Glutamatergic neuron (in vitro differentiated cells): ENCODE results near the gene SULT1B1. TPM values are rescaled to one million over a fixed set of nuclear protein-coding genes. Genes with fewer than 3 reads are reported as not detected.

Experiments used
- DNase-seq: peaks from one replicate; pipeline ENCODE4 v3.0.0; 2022
- H3K27ac Mint-ChIP-seq: one replicate; pipeline ENCODE4 v1.8.0; 2020; ENCODE audit warnings: mild to moderate bottlenecking, mixed read lengths, inconsistent platforms; ENCODE audit not compliant: unreplicated experiment
- H3K27me3 Mint-ChIP-seq: one replicate; pipeline ENCODE4 v1.8.0; 2020; ENCODE audit warnings: mild to moderate bottlenecking, moderate library complexity, mixed read lengths, inconsistent platforms; ENCODE audit not compliant: unreplicated experiment
- H3K36me3 Mint-ChIP-seq: one replicate; pipeline ENCODE4 v1.8.0; 2020; ENCODE audit warnings: mild to moderate bottlenecking, mixed read lengths, inconsistent platforms; ENCODE audit not compliant: unreplicated experiment
- H3K4me1 Mint-ChIP-seq: one replicate; pipeline ENCODE4 v1.8.0; 2020; ENCODE audit warnings: mild to moderate bottlenecking, low read depth, mixed read lengths, inconsistent platforms; ENCODE audit not compliant: unreplicated experiment
- H3K4me3 Mint-ChIP-seq: one replicate; pipeline ENCODE4 v1.8.0; 2020; ENCODE audit warnings: mild to moderate bottlenecking, mixed read lengths, inconsistent platforms; ENCODE audit not compliant: unreplicated experiment
- H3K9me3 Mint-ChIP-seq: one replicate; pipeline ENCODE4 v1.8.0; 2020; ENCODE audit warnings: mild to moderate bottlenecking, moderate library complexity, mixed read lengths, inconsistent platforms; ENCODE audit not compliant: unreplicated experiment
- total RNA-seq: library from RNA; stranded (reverse); fragmentation: NEBNext Ultra II Directional; extraction: Animal tissue kit (Norgen Biotek cat#: 25700); gene quantifications from one replicate; pipeline ENCODE4 v1.2.1, GENCODE V29; 2021; ENCODE audit not compliant: unreplicated experiment
- TF ChIP-seq, protein P1 (sequence below): fragments of 200-600 bp; sonication (generic); IDR thresholded peaks from one replicate; pipeline ENCODE4 v1.5.0; 2021; ENCODE audit not compliant: partially characterized antibody, unreplicated experiment

The SULT1B1 gene
- total RNA-seq, 1 donor from 2014 or later, result 0.10 TPM

DNA sequence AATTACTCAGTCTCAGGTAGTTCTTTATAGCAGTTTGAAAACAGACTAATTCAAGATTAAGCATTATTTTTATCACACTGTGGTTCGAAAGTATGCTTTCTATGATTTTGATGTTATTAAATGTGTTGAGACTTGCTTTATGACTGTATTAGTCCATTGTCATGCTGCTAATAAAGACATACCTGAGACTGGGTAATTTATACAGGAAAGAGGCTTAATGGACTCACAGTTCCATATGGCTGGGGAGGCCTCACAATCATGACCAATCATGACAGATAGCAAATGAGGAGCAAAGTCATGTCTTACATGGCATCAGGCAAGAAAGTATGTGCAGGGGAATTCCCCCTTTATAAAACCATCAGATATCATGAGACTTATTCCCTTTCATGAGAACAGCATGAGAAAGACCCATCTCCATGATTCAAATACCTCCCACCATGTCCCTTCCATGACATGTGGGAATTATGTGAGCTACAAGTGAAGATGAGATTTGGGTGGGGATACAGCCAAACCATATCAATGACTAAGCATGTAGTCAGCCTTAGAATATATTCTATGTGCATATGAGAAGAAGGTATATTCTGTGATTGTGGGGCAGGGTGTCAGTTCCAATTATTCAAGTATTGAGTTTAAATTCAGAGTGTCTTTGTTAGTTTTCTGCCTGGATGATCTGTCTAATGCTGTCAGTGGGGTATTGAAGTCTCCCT is 62.7 kb downstream of the SULT1B1 start:
- Mint-ChIP-seq H3K27ac (no peak overlapping the region), H3K9me3 (peaks cover 2% of the 10 kb centered on the region), H3K27me3 (peaks cover 5% of the 10 kb centered on the region), H3K4me1 (no peaks in the 10 kb centered on the region), H3K4me3 (no peak overlapping the region), H3K36me3 (no peaks in the 10 kb centered on the region)
- TF ChIP-seq, protein P1, sequence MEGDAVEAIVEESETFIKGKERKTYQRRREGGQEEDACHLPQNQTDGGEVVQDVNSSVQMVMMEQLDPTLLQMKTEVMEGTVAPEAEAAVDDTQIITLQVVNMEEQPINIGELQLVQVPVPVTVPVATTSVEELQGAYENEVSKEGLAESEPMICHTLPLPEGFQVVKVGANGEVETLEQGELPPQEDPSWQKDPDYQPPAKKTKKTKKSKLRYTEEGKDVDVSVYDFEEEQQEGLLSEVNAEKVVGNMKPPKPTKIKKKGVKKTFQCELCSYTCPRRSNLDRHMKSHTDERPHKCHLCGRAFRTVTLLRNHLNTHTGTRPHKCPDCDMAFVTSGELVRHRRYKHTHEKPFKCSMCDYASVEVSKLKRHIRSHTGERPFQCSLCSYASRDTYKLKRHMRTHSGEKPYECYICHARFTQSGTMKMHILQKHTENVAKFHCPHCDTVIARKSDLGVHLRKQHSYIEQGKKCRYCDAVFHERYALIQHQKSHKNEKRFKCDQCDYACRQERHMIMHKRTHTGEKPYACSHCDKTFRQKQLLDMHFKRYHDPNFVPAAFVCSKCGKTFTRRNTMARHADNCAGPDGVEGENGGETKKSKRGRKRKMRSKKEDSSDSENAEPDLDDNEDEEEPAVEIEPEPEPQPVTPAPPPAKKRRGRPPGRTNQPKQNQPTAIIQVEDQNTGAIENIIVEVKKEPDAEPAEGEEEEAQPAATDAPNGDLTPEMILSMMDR, result no peak
- DNase-seq, result no peak

DNA sequence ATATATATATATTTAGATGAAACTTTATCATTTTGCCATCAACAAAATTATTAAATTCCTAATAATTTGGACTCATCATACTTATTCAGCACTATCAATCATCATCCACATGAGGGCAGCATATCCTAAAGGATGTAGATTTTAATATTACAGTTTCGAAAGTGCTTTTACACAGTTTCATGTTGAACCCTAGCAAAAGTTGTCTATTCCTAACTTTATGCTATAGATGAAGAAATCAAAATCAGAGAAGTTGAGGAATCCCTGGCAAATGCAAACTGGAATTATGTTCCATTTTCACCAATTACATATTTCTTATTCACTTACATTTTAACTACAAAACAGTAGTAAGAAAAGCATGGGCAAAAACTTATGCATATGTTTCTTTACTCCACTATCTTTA is 70.8 kb downstream of the SULT1B1 start:
- no peak overlapping the region for H3K4me3 Mint-ChIP-seq
- H3K9me3 Mint-ChIP-seq, result peaks cover 1% of the 10 kb centered on the region
- DNase-seq, result no peak
- no peaks in the 10 kb centered on the region for H3K36me3 Mint-ChIP-seq
- no peaks in the 10 kb centered on the region for H3K4me1 Mint-ChIP-seq
- TF ChIP-seq, protein P1, result peak; percentile 73
- H3K27ac Mint-ChIP-seq, result no peak overlapping the region
- no peaks in the 10 kb centered on the region for H3K27me3 Mint-ChIP-seq

DNA sequence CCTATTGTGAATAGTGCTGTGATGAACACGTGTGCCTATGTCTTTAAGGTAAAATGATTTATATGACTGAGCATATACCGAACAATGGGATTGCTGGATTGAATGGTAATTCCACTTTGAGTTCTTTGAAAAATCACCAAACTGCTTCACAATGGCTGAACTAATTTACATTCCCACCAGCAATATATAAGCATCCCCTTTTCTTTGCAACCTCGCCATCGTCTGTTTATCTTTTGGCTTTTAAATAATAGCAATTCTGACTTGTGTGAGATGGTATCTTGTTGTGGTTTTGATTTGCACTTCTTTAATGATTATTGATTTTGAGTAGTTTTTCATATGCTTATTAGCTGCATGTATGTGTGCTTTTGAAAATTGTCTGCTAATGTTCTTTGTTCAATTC is 75.6 kb downstream of the SULT1B1 start:
- no peak overlapping the region for H3K4me3 Mint-ChIP-seq

More for the DNA sequence above, 75.6 kb downstream of the SULT1B1 start:
- TF ChIP-seq, protein P1, result no peak
- Mint-ChIP-seq H3K27me3 (no peaks in the 10 kb centered on the region), H3K36me3 (no peaks in the 10 kb centered on the region), H3K9me3 (peaks cover 1% of the 10 kb centered on the region), H3K27ac (no peak overlapping the region), H3K4me1 (no peaks in the 10 kb centered on the region)
- DNase-seq, result no peak

Other genes starting within 250 kb of the SULT1B1 start
- gene UGT2A2, start 121.0 kb downstream of the SULT1B1 start, total RNA-seq, result not detected
- gene UGT2A1, start 107.4 kb downstream of the SULT1B1 start, total RNA-seq, result not detected
- not detected for gene SULT1E1, start 99.5 kb upstream of the SULT1B1 start, total RNA-seq
- gene CSN1S1, start 170.4 kb upstream of the SULT1B1 start, total RNA-seq, result not detected
- gene CSN2, start 205.1 kb upstream of the SULT1B1 start, total RNA-seq, result not detected
- not detected for gene STATH, start 235.3 kb upstream of the SULT1B1 start, total RNA-seq